ENCODE data around the gene CKMT1A.
"Not testable (repeated sequence)": the region's sequence is repeated elsewhere in the genome, so short reads cannot be mapped to it uniquely, and the experiment has no call there.

GRCh38 chr15:43663333-43663732 is 30.3 kb upstream of the CKMT1A start:
- TF ChIP-seq CTCF (IDR thresholded peaks at IDR 0.05; ENCODE audit: borderline replicate concordance, extremely low read depth, low read length, poor library complexity, severe bottlenecking); EZH2 (IDR thresholded peaks at IDR 0.05; ENCODE audit: borderline replicate concordance, low read depth, low read length, severe bottlenecking): not testable (repeated sequence)

Data from DND-41 (cell line).